HepG2 (cell line): ENCODE results near the gene RALY. TPM values are rescaled to one million over a fixed set of nuclear protein-coding genes. Genes with fewer than 3 reads are reported as not detected.

ENCODE experiments used
- ATF1 ChIP-seq: IDR thresholded peaks from 2 replicates; pipeline ENCODE4 v1.6.1; 2016; ENCODE audit warnings: mild to moderate bottlenecking, control low read depth
- CREM ChIP-seq, 2 experiments: sonication (generic) in 1 of 2; formaldehyde crosslinking in 1 of 2; IDR thresholded peaks; 2 replicates each; pipeline versions ENCODE4 v1.4.0 to v1.6.1; 2016 to 2020; ENCODE audit warnings: antibody characterized with exemption in 1 of 2, mild to moderate bottlenecking in 1 of 2, missing genetic modification reagents in 1 of 2
- MIXL1 ChIP-seq: IDR thresholded peaks from 2 replicates; pipeline ENCODE4 v1.6.1; 2016
- NPAS2 ChIP-seq: sonication (generic); formaldehyde crosslinking; IDR thresholded peaks from 2 replicates; pipeline ENCODE4 v1.8.0; 2022; ENCODE audit warnings: mild to moderate bottlenecking, missing genetic modification reagents, borderline replicate concordance
- ONECUT2 ChIP-seq: sonication (generic); formaldehyde crosslinking; IDR thresholded peaks from 2 replicates; pipeline ENCODE4 v1.4.0; 2020; ENCODE audit warnings: missing genetic modification reagents
- SAP130 ChIP-seq: IDR thresholded peaks from 2 replicates; pipeline ENCODE4 v1.6.1; 2016; ENCODE audit warnings: low read depth
- STAG1 ChIP-seq: sonication (generic); formaldehyde crosslinking; IDR thresholded peaks from 2 replicates; pipeline ENCODE4 v1.4.0; 2020; ENCODE audit warnings: missing genetic modification reagents
- ZFP1 ChIP-seq: IDR thresholded peaks from 2 replicates; pipeline ENCODE4 v1.6.1; 2016
- ZFP82 ChIP-seq: sonication (generic); formaldehyde crosslinking; IDR thresholded peaks from 2 replicates; pipeline ENCODE4 v1.5.1; 2020; ENCODE audit warnings: mild to moderate bottlenecking, missing genetic modification reagents, borderline replicate concordance
- ZNF256 ChIP-seq: sonication (generic); formaldehyde crosslinking; conservative IDR thresholded peaks from 2 replicates; pipeline ENCODE4 v1.4.0; 2020; ENCODE audit warnings: missing genetic modification reagents
- ZNF326 ChIP-seq: sonication (generic); formaldehyde crosslinking; IDR thresholded peaks from 2 replicates; pipeline ENCODE4 v1.4.0; 2020; ENCODE audit warnings: missing genetic modification reagents, borderline replicate concordance
- ZNF550 ChIP-seq: sonication (generic); formaldehyde crosslinking; IDR thresholded peaks from 2 replicates; pipeline ENCODE4 v1.4.0; 2020; ENCODE audit warnings: mild to moderate bottlenecking, missing genetic modification reagents, borderline replicate concordance
- ZNF567 ChIP-seq: sonication (generic); formaldehyde crosslinking; IDR thresholded peaks from 2 replicates; pipeline ENCODE4 v1.8.1; 2023; ENCODE audit warnings: mild to moderate bottlenecking, missing genetic modification reagents, borderline replicate concordance
- ZNF747 ChIP-seq: sonication (generic); formaldehyde crosslinking; IDR thresholded peaks from 2 replicates; pipeline ENCODE4 v1.8.1; 2023; ENCODE audit warnings: missing genetic modification reagents, mild to moderate bottlenecking, borderline replicate concordance
- ZNF782 ChIP-seq: sonication (generic); formaldehyde crosslinking; IDR thresholded peaks from 2 replicates; pipeline ENCODE4 v1.4.0; 2020; ENCODE audit warnings: missing genetic modification reagents, mild to moderate bottlenecking, borderline replicate concordance
- polyA plus RNA-seq, 8 experiments: library from polyadenylated mRNA; depleted of rRNA in 3 of 8; stranded (reverse) in 7 of 8; unstranded in 1 of 8; fragments of >200 nt; fragmentation: Illumina TruSeq in 4 of 8; extraction: Trizol in 4 of 8; gene quantifications; 2 replicates each; pipeline versions ENCODE4 v1.2.1 to v1.2.3, GENCODE V29; 2011 to 2016; ENCODE audit warnings: low read depth in 4 of 8, missing spikeins in 1 of 8, mixed read lengths in 1 of 8; ENCODE audit not compliant: insufficient read depth in 1 of 8
- total RNA-seq, 5 experiments: library from RNA; depleted of rRNA; stranded (reverse); fragments of >200 nt; fragmentation: Illumina TruSeq; extraction: Trizol; gene quantifications; 2 replicates each; pipeline ENCODE4 v1.2.3, GENCODE V29; 2016; ENCODE audit warnings: low read depth in 1 of 5
- TF ChIP-seq, protein P1 (sequence below): sonication (generic); formaldehyde crosslinking; IDR thresholded peaks from 2 replicates; pipeline ENCODE4 v1.5.0; 2020; ENCODE audit warnings: mild to moderate bottlenecking, missing genetic modification reagents
- TF ChIP-seq, protein P2 (sequence below): sonication (generic); formaldehyde crosslinking; IDR thresholded peaks from 2 replicates; pipeline ENCODE4 v1.4.0; 2020; ENCODE audit warnings: missing genetic modification reagents
- TF ChIP-seq, protein P3 (sequence below): sonication (generic); formaldehyde crosslinking; IDR thresholded peaks from 2 replicates; pipeline ENCODE4 v1.9.0; 2021; ENCODE audit warnings: missing genetic modification reagents, mild to moderate bottlenecking, borderline replicate concordance
- TF ChIP-seq, protein P4 (sequence below): IDR thresholded peaks from 2 replicates; pipeline ENCODE4 v1.6.1; 2016
- TF ChIP-seq, protein P5 (sequence below): sonication (generic); formaldehyde crosslinking; IDR thresholded peaks from 2 replicates; pipeline ENCODE4 v1.4.0; 2020; ENCODE audit warnings: missing genetic modification reagents, borderline replicate concordance

RALY gene
- total and polyA plus RNA-seq, 2 of the 13 experiments (the other 11 are each of a cell fraction or from before 2014, with no cell fraction given): 178 to 186 TPM

DNA sequence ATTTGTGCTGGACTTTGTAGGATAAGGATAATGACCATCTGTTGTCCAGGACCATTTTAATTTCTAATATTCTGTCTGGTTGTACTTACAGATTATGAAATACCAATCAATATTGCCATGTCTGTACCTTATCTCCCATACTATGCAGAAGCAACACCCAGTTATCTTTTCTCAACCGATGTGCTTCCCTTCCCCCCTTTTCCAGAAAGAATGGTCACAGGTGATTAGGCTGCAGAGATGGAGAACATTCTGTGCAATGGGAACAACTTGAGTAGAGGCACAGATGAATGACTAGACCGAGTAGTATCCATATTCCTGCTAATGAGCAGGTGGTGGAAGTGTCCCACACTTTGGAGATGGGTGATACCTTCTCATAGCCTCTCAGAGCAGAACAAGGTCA is 10.5 kb downstream of the RALY start (continued):
- TF ChIP-seq, protein P1, sequence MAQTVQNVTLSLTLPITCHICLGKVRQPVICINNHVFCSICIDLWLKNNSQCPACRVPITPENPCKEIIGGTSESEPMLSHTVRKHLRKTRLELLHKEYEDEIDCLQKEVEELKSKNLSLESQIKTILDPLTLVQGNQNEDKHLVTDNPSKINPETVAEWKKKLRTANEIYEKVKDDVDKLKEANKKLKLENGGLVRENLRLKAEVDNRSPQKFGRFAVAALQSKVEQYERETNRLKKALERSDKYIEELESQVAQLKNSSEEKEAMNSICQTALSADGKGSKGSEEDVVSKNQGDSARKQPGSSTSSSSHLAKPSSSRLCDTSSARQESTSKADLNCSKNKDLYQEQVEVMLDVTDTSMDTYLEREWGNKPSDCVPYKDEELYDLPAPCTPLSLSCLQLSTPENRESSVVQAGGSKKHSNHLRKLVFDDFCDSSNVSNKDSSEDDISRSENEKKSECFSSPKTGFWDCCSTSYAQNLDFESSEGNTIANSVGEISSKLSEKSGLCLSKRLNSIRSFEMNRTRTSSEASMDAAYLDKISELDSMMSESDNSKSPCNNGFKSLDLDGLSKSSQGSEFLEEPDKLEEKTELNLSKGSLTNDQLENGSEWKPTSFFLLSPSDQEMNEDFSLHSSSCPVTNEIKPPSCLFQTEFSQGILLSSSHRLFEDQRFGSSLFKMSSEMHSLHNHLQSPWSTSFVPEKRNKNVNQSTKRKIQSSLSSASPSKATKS (CRISPR knock-in tag): no peak
- TF ChIP-seq ZNF567 (no peak), ZFP82 (CRISPR knock-in tag) (no peak), NPAS2 (no peak), ZNF747 (CRISPR knock-in tag) (0 out of 2 replicates have a peak, but pooled peaks have one; percentile 9), ZNF782 (CRISPR knock-in tag) (no peak), ZNF550 (CRISPR knock-in tag) (no peak), STAG1 (CRISPR knock-in tag) (no peak), ATF1 (CRISPR knock-in tag) (0 out of 2 replicates have a peak, but pooled peaks have one; percentile 9), ZNF256 (CRISPR knock-in tag) (no peak), ONECUT2 (CRISPR knock-in tag) (peak; percentile 74), ZNF326 (CRISPR knock-in tag) (no peak), MIXL1 (CRISPR knock-in tag) (no peak), CREM (IDR thresholded peaks at IDR 0.05) (no peak), CREM (CRISPR knock-in tag; IDR thresholded peaks at IDR 0.05) (no peak), ZFP1 (CRISPR knock-in tag) (0 out of 2 replicates have a peak, but pooled peaks have one; percentile 4), SAP130 (CRISPR knock-in tag) (no peak)
- TF ChIP-seq, protein P2, sequence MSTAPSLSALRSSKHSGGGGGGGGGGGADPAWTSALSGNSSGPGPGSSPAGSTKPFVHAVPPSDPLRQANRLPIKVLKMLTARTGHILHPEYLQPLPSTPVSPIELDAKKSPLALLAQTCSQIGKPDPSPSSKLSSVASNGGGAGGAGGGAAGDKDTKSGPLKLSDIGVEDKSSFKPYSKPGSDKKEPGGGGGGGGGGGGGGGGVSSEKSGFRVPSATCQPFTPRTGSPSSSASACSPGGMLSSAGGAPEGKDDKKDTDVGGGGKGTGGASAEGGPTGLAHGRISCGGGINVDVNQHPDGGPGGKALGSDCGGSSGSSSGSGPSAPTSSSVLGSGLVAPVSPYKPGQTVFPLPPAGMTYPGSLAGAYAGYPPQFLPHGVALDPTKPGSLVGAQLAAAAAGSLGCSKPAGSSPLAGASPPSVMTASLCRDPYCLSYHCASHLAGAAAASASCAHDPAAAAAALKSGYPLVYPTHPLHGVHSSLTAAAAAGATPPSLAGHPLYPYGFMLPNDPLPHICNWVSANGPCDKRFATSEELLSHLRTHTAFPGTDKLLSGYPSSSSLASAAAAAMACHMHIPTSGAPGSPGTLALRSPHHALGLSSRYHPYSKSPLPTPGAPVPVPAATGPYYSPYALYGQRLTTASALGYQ: no peak
- TF ChIP-seq, protein P3, sequence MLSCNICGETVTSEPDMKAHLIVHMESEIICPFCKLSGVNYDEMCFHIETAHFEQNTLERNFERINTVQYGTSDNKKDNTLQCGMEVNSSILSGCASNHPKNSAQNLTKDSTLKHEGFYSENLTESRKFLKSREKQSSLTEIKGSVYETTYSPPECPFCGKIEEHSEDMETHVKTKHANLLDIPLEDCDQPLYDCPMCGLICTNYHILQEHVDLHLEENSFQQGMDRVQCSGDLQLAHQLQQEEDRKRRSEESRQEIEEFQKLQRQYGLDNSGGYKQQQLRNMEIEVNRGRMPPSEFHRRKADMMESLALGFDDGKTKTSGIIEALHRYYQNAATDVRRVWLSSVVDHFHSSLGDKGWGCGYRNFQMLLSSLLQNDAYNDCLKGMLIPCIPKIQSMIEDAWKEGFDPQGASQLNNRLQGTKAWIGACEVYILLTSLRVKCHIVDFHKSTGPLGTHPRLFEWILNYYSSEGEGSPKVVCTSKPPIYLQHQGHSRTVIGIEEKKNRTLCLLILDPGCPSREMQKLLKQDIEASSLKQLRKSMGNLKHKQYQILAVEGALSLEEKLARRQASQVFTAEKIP: no peak
- TF ChIP-seq, protein P4, sequence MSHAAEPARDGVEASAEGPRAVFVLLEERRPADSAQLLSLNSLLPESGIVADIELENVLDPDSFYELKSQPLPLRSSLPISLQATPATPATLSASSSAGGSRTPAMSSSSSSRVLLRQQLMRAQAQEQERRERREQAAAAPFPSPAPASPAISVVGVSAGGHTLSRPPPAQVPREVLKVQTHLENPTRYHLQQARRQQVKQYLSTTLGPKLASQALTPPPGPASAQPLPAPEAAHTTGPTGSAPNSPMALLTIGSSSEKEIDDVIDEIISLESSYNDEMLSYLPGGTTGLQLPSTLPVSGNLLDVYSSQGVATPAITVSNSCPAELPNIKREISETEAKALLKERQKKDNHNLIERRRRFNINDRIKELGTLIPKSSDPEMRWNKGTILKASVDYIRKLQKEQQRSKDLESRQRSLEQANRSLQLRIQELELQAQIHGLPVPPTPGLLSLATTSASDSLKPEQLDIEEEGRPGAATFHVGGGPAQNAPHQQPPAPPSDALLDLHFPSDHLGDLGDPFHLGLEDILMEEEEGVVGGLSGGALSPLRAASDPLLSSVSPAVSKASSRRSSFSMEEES (CRISPR knock-in tag): no peak
- TF ChIP-seq, protein P5, sequence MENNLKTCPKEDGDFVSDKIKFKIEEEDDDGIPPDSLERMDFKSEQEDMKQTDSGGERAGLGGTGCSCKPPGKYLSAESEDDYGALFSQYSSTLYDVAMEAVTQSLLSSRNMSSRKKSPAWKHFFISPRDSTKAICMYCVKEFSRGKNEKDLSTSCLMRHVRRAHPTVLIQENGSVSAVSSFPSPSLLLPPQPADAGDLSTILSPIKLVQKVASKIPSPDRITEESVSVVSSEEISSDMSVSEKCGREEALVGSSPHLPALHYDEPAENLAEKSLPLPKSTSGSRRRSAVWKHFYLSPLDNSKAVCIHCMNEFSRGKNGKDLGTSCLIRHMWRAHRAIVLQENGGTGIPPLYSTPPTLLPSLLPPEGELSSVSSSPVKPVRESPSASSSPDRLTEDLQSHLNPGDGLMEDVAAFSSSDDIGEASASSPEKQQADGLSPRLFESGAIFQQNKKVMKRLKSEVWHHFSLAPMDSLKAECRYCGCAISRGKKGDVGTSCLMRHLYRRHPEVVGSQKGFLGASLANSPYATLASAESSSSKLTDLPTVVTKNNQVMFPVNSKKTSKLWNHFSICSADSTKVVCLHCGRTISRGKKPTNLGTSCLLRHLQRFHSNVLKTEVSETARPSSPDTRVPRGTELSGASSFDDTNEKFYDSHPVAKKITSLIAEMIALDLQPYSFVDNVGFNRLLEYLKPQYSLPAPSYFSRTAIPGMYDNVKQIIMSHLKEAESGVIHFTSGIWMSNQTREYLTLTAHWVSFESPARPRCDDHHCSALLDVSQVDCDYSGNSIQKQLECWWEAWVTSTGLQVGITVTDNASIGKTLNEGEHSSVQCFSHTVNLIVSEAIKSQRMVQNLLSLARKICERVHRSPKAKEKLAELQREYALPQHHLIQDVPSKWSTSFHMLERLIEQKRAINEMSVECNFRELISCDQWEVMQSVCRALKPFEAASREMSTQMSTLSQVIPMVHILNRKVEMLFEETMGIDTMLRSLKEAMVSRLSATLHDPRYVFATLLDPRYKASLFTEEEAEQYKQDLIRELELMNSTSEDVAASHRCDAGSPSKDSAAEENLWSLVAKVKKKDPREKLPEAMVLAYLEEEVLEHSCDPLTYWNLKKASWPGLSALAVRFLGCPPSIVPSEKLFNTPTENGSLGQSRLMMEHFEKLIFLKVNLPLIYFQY: peak; percentile 20; the same call in 1 of the 2 replicates
